NCI-H128 (cell line): ENCODE results near the gene SLC28A3.

ENCODE experiments used
- DNase-seq: peaks from one replicate; lab custom pipeline; 2025; ENCODE audit not compliant: unreplicated experiment; lab: John Stamatoyannopoulos, UW

Gene SLC28A3

GRCh38 chr9:84251921-84252320 is 88.6 kb downstream of the SLC28A3 start:
- DNase-seq = no peak

GRCh38 chr9:84241817-84242373 is 98.7 kb downstream of the SLC28A3 start:
- no peak for DNase-seq

GRCh38 chr9:84239343-84239742 is 101.2 kb downstream of the SLC28A3 start:
- no peak for DNase-seq

GRCh38 chr9:84238652-84239051 is 101.9 kb downstream of the SLC28A3 start:
- no peak for DNase-seq

GRCh38 chr9:84235511-84235910 is 105.0 kb downstream of the SLC28A3 start:
- no peak for DNase-seq

GRCh38 chr9:84230355-84231145 is 110.0 kb downstream of the SLC28A3 start:
- DNase-seq = no peak

- no peak for DNase-seq
Measured at GRCh38 chr9:84229191-84229590, 111.4 kb downstream of the SLC28A3 start.

GRCh38 chr9:84228130-84228720 is 112.3 kb downstream of the SLC28A3 start:
- DNase-seq = no peak

GRCh38 chr9:84226126-84226525 is 114.4 kb downstream of the SLC28A3 start:
- no peak for DNase-seq
